Esophagus squamous epithelium (tissue), 5 donors: ENCODE measurements around the gene C19orf67. TPM values are rescaled to one million over a fixed set of nuclear protein-coding genes. Genes with fewer than 3 reads are reported as not detected.
"Not testable (repeated sequence)": the region's sequence is repeated elsewhere in the genome, so short reads cannot be mapped to it uniquely, and the experiment has no call there.

Experiments
- DNase-seq: peaks from one replicate; lab custom pipeline; 2025; lab: John Stamatoyannopoulos, UW
- H3K27ac ChIP-seq, 4 donors: fragments of 200-600 bp; sonication (generic); one replicate each; pipeline ENCODE4 v1.5.1; 2016 to 2019; ENCODE audit warnings: mild to moderate bottlenecking in 1 of 4
- H3K27me3 ChIP-seq, 4 donors: fragments of 200-600 bp; sonication (generic); 1 replicate in 3 of 4; 2 replicates in 1 of 4; pipeline versions ENCODE4 v1.5.1 to v1.6.0; 2017 to 2021; ENCODE audit warnings: antibody characterized with exemption in 1 of 4
- H3K36me3 ChIP-seq, 3 donors: fragments of 200-600 bp; sonication (generic); one replicate each; pipeline ENCODE4 v1.5.1; 2016 to 2019
- H3K4me1 ChIP-seq, 3 donors: fragments of 200-600 bp; sonication (generic); one replicate each; pipeline ENCODE4 v1.5.1; 2017 to 2019
- H3K4me3 ChIP-seq, 4 donors: fragments of 200-600 bp; sonication (generic); 1 replicate in 3 of 4; 2 replicates in 1 of 4; pipeline ENCODE4 v1.5.1; 2016 to 2019; ENCODE audit warnings: mild to moderate bottlenecking in 2 of 4, moderate library complexity in 1 of 4
- H3K9me3 ChIP-seq, 3 donors: fragments of 200-600 bp; sonication (generic); one replicate each; pipeline ENCODE4 v1.5.1; 2016 to 2019
- POLR2A ChIP-seq, 4 donors: fragments of 450-650 bp; IDR thresholded peaks; one replicate each; pipeline ENCODE4 v1.6.1; 2017; ENCODE audit warnings: antibody characterized with exemption in 4 of 4, mild to moderate bottlenecking in 4 of 4, moderate library complexity in 3 of 4
- WGBS, 2 donors: methylation state at CpG; one replicate each; pipeline ENCODE4 v1.1.5; 2018; 5-methylcytosine and 5-hydroxymethylcytosine counted together
- intact Hi-C: fragments of 100-400 bp; cut with DNase I; formaldehyde crosslinking; loops from one replicate; pipeline ENCODE4 v1.15.0; 2022
- total RNA-seq, 4 donors: library from RNA; depleted of rRNA; stranded (reverse); fragments of >200 nt; gene quantifications; one replicate each; pipeline ENCODE4 v1.1.0, GENCODE V29; 2016
- TF ChIP-seq, protein P1 (sequence below), 6 experiments: fragments of 450-650 bp in 4 of 6; fragments of 200-600 bp in 2 of 6; sonication (generic) in 2 of 6; IDR thresholded peaks; one replicate each; pipeline ENCODE4 v1.5.1; 2016 to 2019; ENCODE audit warnings: antibody characterized with exemption in 6 of 6, mild to moderate bottlenecking in 4 of 6, moderate library complexity in 4 of 6
- donor health status: DM: yes; HTN: yes; CAD: no.

Gene C19orf67
- total RNA-seq, 4 donors from 2014 or later: not detected

DNA sequence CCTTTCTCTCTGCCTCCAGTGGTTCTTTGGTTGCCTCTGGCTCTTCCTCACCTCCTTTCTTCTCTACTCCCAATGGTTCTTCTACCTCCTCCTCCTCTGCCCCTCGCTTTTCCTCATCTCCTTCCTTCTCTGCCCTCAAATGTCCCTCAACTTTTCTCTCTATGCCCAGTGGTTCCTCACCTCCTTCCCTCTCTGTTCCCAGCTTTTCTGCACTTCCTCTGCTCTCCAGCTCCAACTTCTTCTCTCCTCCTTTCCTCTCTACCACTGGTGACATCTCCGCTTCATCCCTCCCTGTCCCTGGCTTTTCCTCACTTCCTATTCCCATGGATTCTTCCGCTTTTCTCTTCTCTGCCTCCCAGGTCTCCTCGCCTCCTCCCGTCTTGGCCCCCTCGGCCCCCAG is 31.5 kb downstream of the C19orf67 start:
- H3K4me1 ChIP-seq: peaks cover 6 to 22% (median 8%) of the 10 kb centered on the region in 3 donors
- peaks cover 0 to 20% (median 0%) of the 10 kb centered on the region in 3 donors for H3K36me3 ChIP-seq
- WGBS, 2 donors: 81 to 87% methylated on average over 6 of the region's 6 CpGs
- TF ChIP-seq, protein P1, sequence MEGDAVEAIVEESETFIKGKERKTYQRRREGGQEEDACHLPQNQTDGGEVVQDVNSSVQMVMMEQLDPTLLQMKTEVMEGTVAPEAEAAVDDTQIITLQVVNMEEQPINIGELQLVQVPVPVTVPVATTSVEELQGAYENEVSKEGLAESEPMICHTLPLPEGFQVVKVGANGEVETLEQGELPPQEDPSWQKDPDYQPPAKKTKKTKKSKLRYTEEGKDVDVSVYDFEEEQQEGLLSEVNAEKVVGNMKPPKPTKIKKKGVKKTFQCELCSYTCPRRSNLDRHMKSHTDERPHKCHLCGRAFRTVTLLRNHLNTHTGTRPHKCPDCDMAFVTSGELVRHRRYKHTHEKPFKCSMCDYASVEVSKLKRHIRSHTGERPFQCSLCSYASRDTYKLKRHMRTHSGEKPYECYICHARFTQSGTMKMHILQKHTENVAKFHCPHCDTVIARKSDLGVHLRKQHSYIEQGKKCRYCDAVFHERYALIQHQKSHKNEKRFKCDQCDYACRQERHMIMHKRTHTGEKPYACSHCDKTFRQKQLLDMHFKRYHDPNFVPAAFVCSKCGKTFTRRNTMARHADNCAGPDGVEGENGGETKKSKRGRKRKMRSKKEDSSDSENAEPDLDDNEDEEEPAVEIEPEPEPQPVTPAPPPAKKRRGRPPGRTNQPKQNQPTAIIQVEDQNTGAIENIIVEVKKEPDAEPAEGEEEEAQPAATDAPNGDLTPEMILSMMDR (IDR thresholded peaks at IDR 0.05): no peak
- no peak for TF ChIP-seq POLR2A (IDR thresholded peaks at IDR 0.05)
- H3K4me3 ChIP-seq: no peak overlapping the region
- intact Hi-C loops: no loop called here
- no peak overlapping the region for H3K27ac ChIP-seq
- peaks cover 0 to 29% (median 4%) of the 10 kb centered on the region in 4 donors for H3K27me3 ChIP-seq
- DNase-seq: no peak
- no peaks in the 10 kb centered on the region for H3K9me3 ChIP-seq

DNA sequence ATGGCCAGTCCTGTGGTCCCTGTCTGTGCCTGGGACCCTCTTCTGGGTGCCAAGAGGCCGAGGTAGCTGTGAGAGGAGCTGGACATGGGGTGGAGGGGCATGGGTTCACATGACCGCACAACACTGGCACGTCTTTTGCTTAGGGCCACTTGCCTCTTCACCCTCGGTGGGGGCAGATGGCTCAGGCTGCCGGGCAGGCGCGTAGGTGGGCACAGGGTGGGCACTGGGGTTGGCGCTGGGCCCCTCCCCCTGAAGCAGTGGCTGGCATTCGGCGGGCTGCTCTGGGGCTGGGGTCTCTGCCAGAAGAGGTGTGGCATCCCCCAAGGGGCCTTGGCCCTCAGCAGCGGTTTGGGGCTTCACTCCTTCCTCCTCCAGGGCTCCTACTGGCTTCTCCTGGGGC is 32.1 kb downstream of the C19orf67 start:
- Histone ChIP-seq H3K36me3 (peaks cover 0 to 20% (median 0%) of the 10 kb centered on the region in 3 donors), H3K27ac (no peak overlapping the region), H3K4me3 (no peak overlapping the region), H3K4me1 (peaks cover 5 to 17% (median 6%) of the 10 kb centered on the region in 3 donors), H3K27me3 (peaks cover 0 to 23% (median 2%) of the 10 kb centered on the region in 4 donors), H3K9me3 (no peaks in the 10 kb centered on the region)
- TF ChIP-seq POLR2A (IDR thresholded peaks at IDR 0.05): no peak
- WGBS, 2 donors: 91 to 93% methylated on average over 6 to 9 of the region's 11 CpGs
- intact Hi-C loops: no loop called here
- no peak for DNase-seq

DNA sequence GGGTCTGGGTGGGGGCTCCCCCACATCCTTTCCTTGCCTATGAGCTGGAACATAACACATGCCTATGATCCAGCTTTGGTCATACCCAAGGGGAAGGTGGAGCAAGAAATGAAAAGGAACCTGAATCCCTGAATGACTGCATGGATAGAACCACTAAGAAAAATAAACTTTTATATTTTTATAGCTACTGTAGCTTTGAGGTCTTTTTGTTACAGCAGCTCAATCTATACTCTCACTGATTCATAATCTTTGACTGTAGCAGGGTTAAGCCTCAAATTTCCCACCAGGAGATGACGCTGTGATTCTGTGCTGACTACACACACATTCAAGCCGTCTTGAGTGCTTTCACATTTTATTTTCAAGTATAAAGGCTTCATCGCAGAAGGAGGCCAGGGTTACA is 32.6 kb downstream of the C19orf67 start:
- TF ChIP-seq, protein P1 (IDR thresholded peaks at IDR 0.05): no peak
- TF ChIP-seq POLR2A (IDR thresholded peaks at IDR 0.05): no peak
- DNase-seq: no peak
- Histone ChIP-seq H3K4me3 (no peak overlapping the region), H3K36me3 (peaks cover 0 to 20% (median 0%) of the 10 kb centered on the region in 3 donors), H3K27ac (no peak overlapping the region), H3K4me1 (peaks cover 5 to 14% (median 6%) of the 10 kb centered on the region in 3 donors), H3K9me3 (no peaks in the 10 kb centered on the region), H3K27me3 (peaks cover 0 to 18% (median 0%) of the 10 kb centered on the region in 4 donors)
- intact Hi-C loops: no loop called here
- 90 to 93% methylated on average over 3 of the region's 3 CpGs for WGBS, 2 donors

DNA sequence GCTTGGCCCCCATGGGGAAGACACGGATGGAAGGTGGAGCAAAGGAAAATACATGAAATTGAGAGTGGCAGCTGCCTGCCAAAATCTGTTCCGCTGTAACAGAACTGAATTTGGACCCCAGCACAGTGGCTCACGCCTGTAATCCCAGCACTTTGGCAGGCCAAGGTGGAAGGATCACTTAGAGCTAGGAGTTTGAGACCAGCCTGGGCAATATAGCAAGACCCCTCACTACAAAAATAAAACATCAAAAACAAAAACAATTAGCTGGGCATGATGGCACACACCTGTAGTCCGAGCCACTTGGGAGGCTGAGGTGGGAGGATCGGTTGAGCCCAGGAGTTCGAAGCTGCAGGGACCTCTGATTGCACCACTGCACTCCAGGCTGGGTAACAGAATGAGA is 33.1 kb downstream of the C19orf67 start:
- DNase-seq: no peak
- H3K27me3 ChIP-seq: peaks cover 0 to 12% (median 0%) of the 10 kb centered on the region in 4 donors
- WGBS, 2 donors: 75 to 93% methylated on average over 6 of the region's 6 CpGs
- H3K36me3 ChIP-seq: peaks cover 0 to 20% (median 0%) of the 10 kb centered on the region in 3 donors
- H3K4me1 ChIP-seq: peaks cover 0 to 8% (median under 1%) of the 10 kb centered on the region in 3 donors
- H3K9me3 ChIP-seq: no peaks in the 10 kb centered on the region
- intact Hi-C loops: no loop called here
- TF ChIP-seq POLR2A (IDR thresholded peaks at IDR 0.05): no peak
- TF ChIP-seq, protein P1 (IDR thresholded peaks at IDR 0.05): no peak
- H3K4me3 ChIP-seq: no peak overlapping the region
- H3K27ac ChIP-seq: no peak overlapping the region

DNA sequence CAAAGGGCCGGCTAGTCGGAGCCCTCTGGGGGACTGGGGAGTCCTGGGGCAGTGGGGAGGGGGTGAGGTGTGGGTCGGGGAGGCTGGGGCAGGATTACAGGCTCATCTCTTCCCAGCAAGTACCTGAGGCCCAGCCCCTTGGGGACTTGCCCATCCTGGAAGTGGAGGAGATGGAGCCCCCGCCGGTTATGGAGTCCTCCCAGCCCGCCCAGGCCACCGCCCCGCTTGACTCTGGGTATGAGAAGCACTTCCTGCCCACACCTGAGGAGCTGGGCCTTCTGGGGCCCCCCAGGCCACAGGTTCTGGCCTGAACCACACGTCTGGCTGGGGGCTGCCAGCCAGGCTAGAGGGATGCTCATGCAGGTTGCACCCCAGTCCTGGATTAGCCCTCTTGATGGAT is 33.6 kb downstream of the C19orf67 start:
- Histone ChIP-seq H3K27ac (no peak overlapping the region), H3K4me1 (peaks cover 0 to 3% (median 0%) of the 10 kb centered on the region in 3 donors), H3K27me3 (peaks cover 0 to 7% (median 0%) of the 10 kb centered on the region in 4 donors), H3K4me3 (no peak overlapping the region), H3K36me3 (peaks cover 0 to 20% (median 0%) of the 10 kb centered on the region in 3 donors), H3K9me3 (no peaks in the 10 kb centered on the region)
- TF ChIP-seq, protein P1 (IDR thresholded peaks at IDR 0.05): no peak
- no peak for TF ChIP-seq POLR2A (IDR thresholded peaks at IDR 0.05)
- DNase-seq: no peak
- intact Hi-C loops: no loop called here
- WGBS, 2 donors: no CpG with 5 or more reads among the region's 9 CpGs

DNA sequence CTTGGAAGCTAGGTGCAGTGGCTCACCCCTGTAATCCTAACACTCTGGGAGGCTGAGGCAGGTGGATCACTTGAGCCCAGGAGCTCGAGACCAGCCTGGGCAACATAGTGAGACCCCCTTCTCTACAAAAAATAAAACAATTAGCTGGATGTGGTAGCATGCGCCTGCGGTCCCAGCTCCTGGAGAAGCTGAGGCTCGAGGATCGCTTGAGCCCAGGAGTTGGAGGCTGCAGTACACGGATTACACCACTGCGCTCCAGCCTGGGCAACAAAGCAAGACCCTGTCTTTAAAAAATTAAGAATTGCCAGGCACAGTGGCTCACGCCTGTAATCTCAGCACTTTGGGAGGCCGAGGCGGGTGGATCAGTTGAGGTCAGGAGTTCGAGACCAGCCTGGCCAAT is 34.6 kb downstream of the C19orf67 start:
- WGBS, 2 donors: 90 to 94% methylated on average over 8 to 9 of the region's 11 CpGs
- intact Hi-C loops, H3K27ac ChIP-seq: not testable (repeated sequence)

More for the DNA sequence above, 34.6 kb downstream of the C19orf67 start:
- H3K27me3 ChIP-seq, H3K9me3 ChIP-seq, H3K4me1 ChIP-seq, DNase-seq, H3K4me3 ChIP-seq: not testable (repeated sequence)
- H3K36me3 ChIP-seq: peaks cover 0 to 20% (median 0%) of the 10 kb centered on the region in 3 donors
